ENCODE measurements around the gene C10orf67.

The C10orf67 gene

DNA sequence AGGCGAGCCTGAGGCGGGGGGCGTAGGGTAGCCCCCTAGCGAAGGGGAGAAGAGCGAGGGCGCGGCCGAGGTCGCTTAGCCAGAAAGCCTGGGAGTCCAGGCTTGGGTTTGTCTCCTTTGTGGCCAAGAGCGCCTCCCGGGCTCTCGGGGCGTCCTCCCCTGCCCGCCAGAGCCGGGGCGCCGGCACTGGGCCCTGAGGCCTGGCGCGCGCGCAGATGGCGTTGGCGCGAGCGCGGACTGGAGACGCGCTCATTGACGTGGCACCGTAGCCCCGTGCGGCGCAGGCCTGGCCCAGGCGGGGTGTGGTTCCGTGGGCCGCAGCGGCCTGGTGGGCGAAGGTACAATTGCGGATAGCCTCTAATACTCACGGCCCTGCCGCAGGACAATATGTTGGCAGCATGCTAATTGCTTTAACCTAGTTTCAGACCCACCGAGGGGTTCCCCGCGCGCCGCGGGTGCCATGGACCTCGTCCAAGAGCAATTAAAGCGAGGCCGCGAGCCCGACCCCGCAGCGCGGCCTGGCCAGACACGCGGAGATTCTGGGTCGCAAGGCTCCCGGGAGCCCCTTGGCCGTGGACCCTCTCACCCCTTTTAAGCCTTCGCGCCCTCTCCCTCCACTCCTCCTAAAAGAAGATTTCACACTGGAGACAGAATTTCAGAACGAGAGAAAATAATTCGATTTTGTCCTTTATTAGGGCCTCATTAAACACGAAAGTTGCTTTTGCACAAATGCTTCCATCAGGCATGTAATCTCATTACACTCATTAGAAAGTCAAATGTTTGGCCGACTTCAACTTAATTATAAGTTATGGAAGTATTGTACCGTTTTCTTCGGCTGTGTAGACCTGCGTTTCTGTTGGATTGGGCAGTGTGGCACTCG is 149.4 kb downstream of the C10orf67 start:
- no peaks in the 10 kb centered on the region for H3K36me3 ChIP-seq (ENCODE audit: control insufficient read depth, insufficient read depth, low read length)

DNA sequence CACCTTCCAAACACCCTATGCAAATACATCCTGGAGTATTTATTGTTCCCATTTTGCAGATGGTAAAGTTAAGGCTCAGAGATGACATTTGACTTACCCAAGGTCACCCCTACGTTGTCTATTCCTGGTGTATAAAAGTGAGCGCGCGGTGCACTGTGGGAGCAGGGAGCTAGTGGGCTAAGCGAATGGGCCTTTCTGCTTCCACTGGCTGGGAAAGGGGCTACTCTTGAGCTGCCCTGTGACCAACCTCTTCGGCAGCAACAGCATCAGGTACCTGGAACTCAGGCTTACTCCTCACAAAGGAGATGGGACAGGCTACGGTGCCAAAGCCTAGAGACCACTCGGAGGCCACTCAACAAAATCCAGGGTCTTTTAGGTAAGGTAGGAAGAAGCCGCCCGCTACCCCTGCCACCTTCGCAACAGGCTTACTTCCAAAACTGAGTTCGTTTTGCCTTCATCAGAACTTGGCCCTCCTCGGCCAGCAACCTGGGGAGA is 150.1 kb downstream of the C10orf67 start:
- Histone ChIP-seq H3K4me1 (ENCODE audit: control insufficient read depth, insufficient read depth, low read length) (no peaks in the 10 kb centered on the region), H3K36me3 (ENCODE audit: control insufficient read depth, insufficient read depth, low read length) (no peaks in the 10 kb centered on the region), H3K9ac (ENCODE audit: low read length) (no peak overlapping the region), H3K27ac (ENCODE audit: low read depth, low read length) (no peak overlapping the region), H3K27me3 (ENCODE audit: control insufficient read depth, insufficient read depth, low read length) (peaks cover 16% of the 10 kb centered on the region), H3K4me3 (ENCODE audit: low read length) (no peak overlapping the region)

More for the DNA sequence above, 149.4 kb downstream of the C10orf67 start:
- Histone ChIP-seq H3K4me1 (ENCODE audit: control insufficient read depth, insufficient read depth, low read length) (no peaks in the 10 kb centered on the region), H3K4me3 (ENCODE audit: low read length) (no peak overlapping the region), H3K27ac (ENCODE audit: low read depth, low read length) (no peak overlapping the region), H3K9ac (ENCODE audit: low read length) (no peak overlapping the region), H3K27me3 (ENCODE audit: control insufficient read depth, insufficient read depth, low read length) (peaks cover 15% of the 10 kb centered on the region)

DNA sequence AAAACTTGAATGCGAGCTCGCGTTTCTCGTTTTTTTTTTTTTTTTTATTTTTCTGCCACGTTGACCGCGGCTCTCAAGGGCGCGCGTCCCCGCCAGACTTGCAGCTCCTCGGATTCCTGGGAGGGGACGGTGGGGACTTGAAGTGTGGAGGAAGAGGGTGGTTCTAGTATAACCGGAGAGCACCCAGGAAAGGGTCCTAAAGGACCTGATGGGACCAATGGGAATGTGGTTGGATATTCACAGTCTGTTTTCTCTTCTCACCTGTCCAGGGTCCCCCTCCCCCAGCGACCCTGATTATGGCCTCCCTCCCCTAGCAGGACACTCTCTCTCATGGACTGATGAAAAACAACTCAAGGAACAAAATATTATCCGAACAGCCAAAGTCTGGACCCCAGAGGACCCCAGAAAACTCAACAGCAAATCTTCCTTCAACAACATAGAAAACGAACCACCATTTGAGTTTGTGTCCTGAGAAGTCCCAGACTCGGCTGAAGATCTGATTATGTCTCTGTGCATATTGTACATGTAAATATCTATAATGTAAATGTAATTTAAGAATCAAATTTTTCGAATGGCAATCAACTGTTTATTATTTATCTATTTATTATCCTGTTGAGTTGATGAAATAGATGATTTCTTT is 151.0 kb downstream of the C10orf67 start:
- Histone ChIP-seq H3K9ac (ENCODE audit: low read length) (no peak overlapping the region), H3K27ac (ENCODE audit: low read depth, low read length) (no peak overlapping the region), H3K27me3 (ENCODE audit: control insufficient read depth, insufficient read depth, low read length) (peaks cover 16% of the 10 kb centered on the region), H3K4me3 (ENCODE audit: low read length) (no peak overlapping the region), H3K36me3 (ENCODE audit: control insufficient read depth, insufficient read depth, low read length) (no peaks in the 10 kb centered on the region), H3K4me1 (ENCODE audit: control insufficient read depth, insufficient read depth, low read length) (no peaks in the 10 kb centered on the region)

DNA sequence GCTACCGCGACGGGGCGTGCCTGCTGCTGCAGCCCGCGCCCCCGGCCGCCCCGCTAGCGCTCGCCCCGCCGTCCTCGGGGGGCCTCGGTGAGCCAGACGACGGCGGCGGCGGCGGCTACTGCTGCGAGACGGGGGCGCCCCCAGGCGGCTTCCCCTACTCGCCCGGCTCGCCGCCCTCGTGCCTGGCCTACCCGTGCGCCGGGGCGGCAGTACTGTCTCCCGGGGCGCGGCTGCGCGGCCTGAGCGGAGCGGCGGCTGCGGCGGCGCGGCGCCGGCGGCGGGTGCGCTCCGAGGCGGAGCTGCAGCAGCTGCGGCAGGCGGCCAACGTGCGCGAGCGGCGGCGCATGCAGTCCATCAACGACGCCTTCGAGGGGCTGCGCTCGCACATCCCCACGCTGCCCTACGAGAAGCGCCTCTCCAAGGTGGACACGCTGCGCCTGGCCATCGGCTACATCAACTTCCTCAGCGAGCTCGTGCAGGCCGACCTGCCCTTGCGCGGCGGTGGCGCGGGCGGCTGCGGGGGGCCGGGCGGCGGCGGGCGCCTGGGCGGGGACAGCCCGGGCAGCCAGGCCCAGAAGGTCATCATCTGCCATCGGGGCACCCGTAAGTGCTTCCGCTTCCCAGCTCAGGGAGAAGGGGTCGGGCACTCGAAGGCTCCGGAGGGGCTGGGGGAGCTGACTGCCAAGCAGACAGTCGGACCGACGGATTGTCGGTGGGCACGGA is 151.7 kb downstream of the C10orf67 start:
- H3K27me3 ChIP-seq (ENCODE audit: control insufficient read depth, insufficient read depth, low read length), result peaks cover 16% of the 10 kb centered on the region
- no peak overlapping the region for H3K27ac ChIP-seq (ENCODE audit: low read depth, low read length)
- H3K36me3 ChIP-seq (ENCODE audit: control insufficient read depth, insufficient read depth, low read length), result no peaks in the 10 kb centered on the region
- H3K4me3 ChIP-seq (ENCODE audit: low read length), result no peak overlapping the region
- H3K4me1 ChIP-seq (ENCODE audit: control insufficient read depth, insufficient read depth, low read length), result no peaks in the 10 kb centered on the region
- H3K9ac ChIP-seq (ENCODE audit: low read length), result no peak overlapping the region

DNA sequence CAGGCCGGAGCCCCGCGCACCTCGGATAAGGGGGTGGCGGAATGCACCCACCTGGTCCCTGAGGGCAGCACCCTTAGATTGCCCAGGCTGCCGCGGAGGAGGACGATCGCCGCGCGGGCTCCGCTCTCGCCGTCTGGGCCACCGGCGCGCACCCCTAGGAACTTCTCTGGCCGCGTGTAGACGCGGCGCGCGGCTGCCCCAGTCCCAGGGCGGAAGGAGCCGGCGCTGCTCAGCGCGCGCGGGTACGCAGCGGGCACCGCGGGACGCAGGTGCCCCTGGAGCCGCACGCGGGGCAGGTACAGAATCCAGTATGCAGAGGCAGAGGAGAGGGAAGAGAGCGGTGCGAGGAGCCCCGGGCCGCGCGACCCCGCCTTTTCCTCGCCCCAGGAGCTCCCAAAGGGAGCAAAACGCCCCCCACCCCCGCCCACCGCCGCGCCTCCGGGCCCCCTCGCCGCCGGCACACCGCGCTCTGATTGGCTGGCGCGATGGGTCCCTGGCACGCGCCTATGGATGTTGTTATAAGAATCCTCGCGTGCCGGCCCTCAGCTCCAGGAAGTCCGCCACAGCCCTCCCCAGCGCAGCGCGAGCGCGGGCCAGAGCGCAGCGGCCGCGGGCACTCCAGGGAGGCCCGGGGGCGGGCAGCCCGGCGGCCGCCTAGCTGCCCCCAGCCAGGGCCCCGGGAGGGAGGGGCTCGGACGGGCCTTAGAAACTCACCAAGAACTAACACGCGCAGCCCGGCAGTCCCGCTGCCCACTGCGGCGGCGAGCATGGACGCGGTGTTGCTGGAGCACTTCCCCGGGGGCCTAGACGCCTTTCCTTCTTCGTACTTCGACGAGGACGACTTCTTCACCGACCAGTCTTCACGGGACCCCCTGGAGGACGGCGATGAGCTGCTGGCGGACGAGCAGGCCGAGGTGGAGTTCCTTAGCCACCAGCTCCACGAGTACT is 152.6 kb downstream of the C10orf67 start, which contains the start of gene PTF1A:
Gene PTF1A, plus strand, starts transcription at position 549 of the 948 bp plus-strand sequence. Its CDS starts 219 bp downstream, at position 768.
- Histone ChIP-seq H3K36me3 (ENCODE audit: control insufficient read depth, insufficient read depth, low read length) (no peaks in the 10 kb centered on the region), H3K4me3 (ENCODE audit: low read length) (no peak within 1 kb of the TSS), H3K9ac (ENCODE audit: low read length) (no peak within 1 kb of the TSS), H3K27ac (ENCODE audit: low read depth, low read length) (no peak within 1 kb of the TSS), H3K4me1 (ENCODE audit: control insufficient read depth, insufficient read depth, low read length) (no peaks in the 10 kb centered on the region), H3K27me3 (ENCODE audit: control insufficient read depth, insufficient read depth, low read length) (peaks cover 16% of the 10 kb centered on the region)

DNA sequence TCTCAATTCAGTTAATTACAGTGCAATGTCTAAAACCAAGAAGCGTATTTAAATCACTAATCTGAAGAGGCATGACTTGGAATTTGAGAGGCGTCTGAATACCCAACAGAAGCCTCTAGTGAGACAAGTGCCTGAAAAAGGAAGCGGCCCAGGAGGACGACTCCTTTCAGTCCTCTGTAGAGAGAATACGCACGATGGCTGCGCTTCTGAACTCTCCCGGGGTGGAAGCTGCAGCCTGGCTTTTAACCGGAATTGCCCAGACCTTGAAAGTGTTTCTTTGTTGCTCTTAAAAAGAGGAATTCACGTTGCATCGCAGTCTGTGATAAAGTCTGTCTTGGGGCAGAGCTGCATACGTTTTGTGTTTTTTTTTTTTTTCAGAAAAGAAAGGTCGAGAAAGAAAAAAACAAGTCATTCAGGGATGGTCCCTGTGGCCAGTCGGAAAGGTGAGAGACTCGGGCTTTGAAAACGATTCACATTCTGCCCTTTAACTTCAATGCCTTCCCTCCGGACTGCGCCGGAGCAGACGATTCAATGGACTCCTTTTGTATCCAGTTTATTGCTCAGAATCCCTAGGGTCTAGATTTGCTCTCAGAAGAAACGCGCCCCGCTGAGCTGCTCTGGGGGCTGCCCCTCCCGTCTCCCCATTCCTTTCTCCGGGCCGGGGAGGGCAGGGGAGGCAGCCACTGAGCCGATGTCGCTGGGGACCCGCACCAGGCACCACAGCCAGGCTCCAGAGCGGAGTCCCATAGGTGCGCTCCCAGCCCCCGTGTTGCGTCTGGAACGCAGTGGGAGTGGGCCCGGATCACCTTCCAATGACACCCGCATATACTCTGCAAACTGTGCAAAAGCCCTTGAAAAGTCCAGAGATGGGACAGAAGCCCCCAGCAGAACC is 153.5 kb downstream of the C10orf67 start:
- Histone ChIP-seq H3K36me3 (ENCODE audit: control insufficient read depth, insufficient read depth, low read length) (no peaks in the 10 kb centered on the region), H3K4me1 (ENCODE audit: control insufficient read depth, insufficient read depth, low read length) (no peaks in the 10 kb centered on the region), H3K27ac (ENCODE audit: low read depth, low read length) (no peak overlapping the region), H3K27me3 (ENCODE audit: control insufficient read depth, insufficient read depth, low read length) (peaks cover 13% of the 10 kb centered on the region), H3K4me3 (ENCODE audit: low read length) (no peak overlapping the region), H3K9ac (ENCODE audit: low read length) (no peak overlapping the region)

DNA sequence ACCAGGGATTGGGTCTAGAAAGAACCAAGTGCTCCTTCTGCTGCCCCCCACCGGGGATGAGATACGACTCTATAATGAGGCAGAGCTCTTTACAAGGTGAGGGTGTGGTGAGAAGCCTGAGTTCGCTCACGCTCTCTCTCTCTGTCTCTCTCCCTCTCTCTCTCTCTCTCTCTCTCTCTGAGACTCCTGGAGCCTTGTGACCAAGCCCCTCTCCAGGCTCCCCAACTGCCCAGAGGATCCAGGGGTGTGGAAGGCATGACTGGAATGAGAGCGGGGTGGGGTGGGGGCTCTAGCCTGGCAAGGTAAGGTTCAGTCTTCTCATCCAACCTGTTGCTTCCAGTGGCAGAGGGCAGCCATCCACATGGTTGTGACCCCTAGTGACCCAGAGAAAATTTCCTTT is 155.6 kb downstream of the C10orf67 start:
- no peak overlapping the region for H3K27ac ChIP-seq (ENCODE audit: low read depth, low read length)
- no peak overlapping the region for H3K4me3 ChIP-seq (ENCODE audit: low read length)
- H3K9ac ChIP-seq (ENCODE audit: low read length), result no peak overlapping the region
- H3K4me1 ChIP-seq (ENCODE audit: control insufficient read depth, insufficient read depth, low read length), result no peaks in the 10 kb centered on the region
- no peaks in the 10 kb centered on the region for H3K36me3 ChIP-seq (ENCODE audit: control insufficient read depth, insufficient read depth, low read length)
- H3K27me3 ChIP-seq (ENCODE audit: control insufficient read depth, insufficient read depth, low read length), result peaks cover 6% of the 10 kb centered on the region

DNA sequence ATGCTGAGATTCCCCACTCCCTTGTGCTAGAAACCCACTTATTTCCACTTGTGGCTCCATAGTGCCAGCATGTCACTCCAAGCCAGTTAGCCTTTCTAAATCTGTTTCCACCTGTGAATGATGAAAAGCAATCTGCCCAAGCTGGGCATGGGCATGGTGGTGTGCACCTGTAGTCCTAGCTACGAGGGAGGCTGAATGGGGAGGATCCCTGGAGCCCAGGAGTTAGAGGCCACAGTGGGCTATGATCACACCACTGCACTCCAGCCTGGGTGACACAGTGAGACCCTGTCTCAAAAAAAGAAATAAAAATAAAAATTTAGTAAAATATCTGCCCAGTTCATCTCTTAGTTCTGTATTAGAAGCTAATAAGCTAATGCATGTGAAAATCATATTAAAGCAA is 157.4 kb downstream of the C10orf67 start:
- Histone ChIP-seq H3K27me3 (ENCODE audit: control insufficient read depth, insufficient read depth, low read length) (peaks cover 6% of the 10 kb centered on the region), H3K4me1 (ENCODE audit: control insufficient read depth, insufficient read depth, low read length) (no peaks in the 10 kb centered on the region), H3K4me3 (ENCODE audit: low read length) (no peak overlapping the region), H3K36me3 (ENCODE audit: control insufficient read depth, insufficient read depth, low read length) (no peaks in the 10 kb centered on the region), H3K9ac (ENCODE audit: low read length) (no peak overlapping the region), H3K27ac (ENCODE audit: low read depth, low read length) (no peak overlapping the region)

DNA sequence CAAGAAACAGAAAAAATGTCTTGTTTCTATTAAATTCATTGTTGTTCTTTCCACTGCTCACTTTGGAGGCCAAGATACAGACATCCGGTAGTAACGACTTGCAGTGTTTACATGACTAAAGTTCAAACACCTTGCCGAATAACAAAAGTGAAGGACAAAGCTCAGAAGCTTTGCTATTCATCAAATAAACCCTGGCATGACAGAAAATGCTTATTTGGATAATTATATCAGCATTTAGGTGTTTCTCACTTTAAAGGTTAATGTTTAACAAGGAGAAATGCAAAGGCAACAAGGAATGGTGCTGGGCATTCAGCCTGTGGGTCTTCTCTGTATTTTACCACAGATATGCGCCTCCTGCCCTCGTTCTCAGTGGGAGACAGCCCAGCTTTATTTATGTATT is 157.9 kb downstream of the C10orf67 start:
- H3K4me1 ChIP-seq (ENCODE audit: control insufficient read depth, insufficient read depth, low read length), result no peaks in the 10 kb centered on the region
- H3K36me3 ChIP-seq (ENCODE audit: control insufficient read depth, insufficient read depth, low read length), result no peaks in the 10 kb centered on the region
- H3K27ac ChIP-seq (ENCODE audit: low read depth, low read length), result no peak overlapping the region
- no peak overlapping the region for H3K9ac ChIP-seq (ENCODE audit: low read length)
- H3K4me3 ChIP-seq (ENCODE audit: low read length), result no peak overlapping the region
- H3K27me3 ChIP-seq (ENCODE audit: control insufficient read depth, insufficient read depth, low read length), result peaks cover 6% of the 10 kb centered on the region

DNA sequence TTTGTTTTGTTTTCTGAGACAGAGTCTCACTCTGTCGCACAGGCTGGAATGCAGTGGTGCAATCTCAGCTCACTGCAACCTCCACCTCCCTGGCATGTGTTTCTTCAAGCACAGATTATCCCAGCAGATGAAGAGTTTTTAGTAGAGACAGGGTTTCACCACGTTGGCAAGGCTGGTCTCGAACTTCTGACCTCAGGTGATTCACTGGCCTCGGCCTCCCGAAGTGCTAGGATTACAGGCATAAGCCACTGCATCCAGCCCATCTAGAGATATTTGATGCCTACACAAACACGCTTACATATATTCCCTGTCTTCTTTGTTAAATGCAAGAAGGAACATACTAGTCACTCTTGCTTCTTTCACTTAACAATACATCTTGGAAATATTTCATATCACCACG is 158.4 kb downstream of the C10orf67 start:
- H3K27ac ChIP-seq (ENCODE audit: low read depth, low read length), result no peak overlapping the region
- no peak overlapping the region for H3K9ac ChIP-seq (ENCODE audit: low read length)
- no peak overlapping the region for H3K4me3 ChIP-seq (ENCODE audit: low read length)
- peaks cover 3% of the 10 kb centered on the region for H3K27me3 ChIP-seq (ENCODE audit: control insufficient read depth, insufficient read depth, low read length)
- no peaks in the 10 kb centered on the region for H3K36me3 ChIP-seq (ENCODE audit: control insufficient read depth, insufficient read depth, low read length)
- no peaks in the 10 kb centered on the region for H3K4me1 ChIP-seq (ENCODE audit: control insufficient read depth, insufficient read depth, low read length)

DNA sequence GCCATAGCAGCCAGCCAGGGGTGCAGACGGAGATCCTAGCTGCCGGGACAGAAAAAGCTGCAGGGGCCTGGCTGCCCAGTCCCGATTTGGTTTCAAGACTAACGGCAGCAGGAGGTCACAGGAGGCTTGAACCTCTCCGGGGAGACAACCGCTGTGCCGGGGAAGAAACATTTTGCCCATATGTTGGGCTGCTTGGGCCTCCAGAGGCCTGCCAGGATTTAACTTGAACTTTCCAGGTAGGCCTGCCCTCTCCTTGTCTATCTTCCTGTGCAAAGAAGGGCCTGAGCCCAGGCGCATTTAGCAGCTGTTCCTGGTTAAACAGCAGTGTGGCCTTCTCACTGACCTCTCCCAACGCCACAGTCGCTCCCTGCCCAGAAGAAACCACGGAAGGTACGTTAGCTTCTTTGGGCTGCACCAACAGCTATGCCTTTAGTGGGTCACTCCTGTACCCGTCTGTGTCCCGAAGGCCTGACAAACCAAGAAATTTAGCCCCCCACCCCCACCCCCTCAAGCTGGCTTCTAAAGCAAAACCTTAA is 169.6 kb downstream of the C10orf67 start:
- no peaks in the 10 kb centered on the region for H3K4me1 ChIP-seq (ENCODE audit: control insufficient read depth, insufficient read depth, low read length)
- H3K27ac ChIP-seq (ENCODE audit: low read depth, low read length), result no peak overlapping the region
- H3K4me3 ChIP-seq (ENCODE audit: low read length), result no peak overlapping the region
- H3K9ac ChIP-seq (ENCODE audit: low read length), result no peak overlapping the region
- no peaks in the 10 kb centered on the region for H3K36me3 ChIP-seq (ENCODE audit: control insufficient read depth, insufficient read depth, low read length)
- H3K27me3 ChIP-seq (ENCODE audit: control insufficient read depth, insufficient read depth, low read length), result peaks cover 6% of the 10 kb centered on the region

Data from rectal smooth muscle tissue (tissue), 1 donor.